ENCODE data around the gene ANP32B.

GRCh38 chr9:98047002-98047401, 63.9 kb downstream of the ANP32B start:
- TF ChIP-seq CTCF (IDR thresholded peaks at IDR 0.05; ENCODE audit: insufficient read depth, low read depth, low read length) (no peak), EZH2 (IDR thresholded peaks at IDR 0.05; ENCODE audit: insufficient read depth, low read length) (no peak)

Data from astrocyte (in vitro differentiated cells and primary cell).